Choroid plexus epithelial cell (primary cell): ENCODE results near the gene MYLK3.
"Not testable (repeated sequence)": the region's sequence is repeated elsewhere in the genome, so short reads cannot be mapped to it uniquely, and the experiment has no call there.

Source experiments
- DNase-seq: peaks from one replicate; pipeline ENCODE4 v3.0.0-alpha.2; 2010; ENCODE audit warnings: low read depth
- H3K4me3 ChIP-seq: 2 replicates; pipeline ENCODE4 v1.5.1; 2011; ENCODE audit warnings: low read depth, mild to moderate bottlenecking, control low read depth, low read length, moderate library complexity
- CTCF ChIP-seq: conservative IDR thresholded peaks from 2 replicates; pipeline ENCODE4 v1.5.1; 2011; ENCODE audit warnings: low read depth, mild to moderate bottlenecking, control low read depth, inconsistent platforms, low read length, moderate library complexity

Gene MYLK3

GRCh38 chr16:46687486-46687885 is 60.7 kb downstream of the MYLK3 start:
- no peak for TF ChIP-seq CTCF
- peak overlapping the region; percentile 93 for H3K4me3 ChIP-seq
- DNase-seq = no peak

- DNase-seq = no peak
- peak overlapping the region; percentile 1 for H3K4me3 ChIP-seq
- TF ChIP-seq CTCF = no peak
Observed at GRCh38 chr16:46686815-46687473, 61.2 kb downstream of the MYLK3 start.

- not testable (repeated sequence) for H3K4me3 ChIP-seq, DNase-seq
Observed at GRCh38 chr16:46681867-46682266, 66.3 kb downstream of the MYLK3 start.

- DNase-seq, H3K4me3 ChIP-seq: not testable (repeated sequence)
Observed at GRCh38 chr16:46677943-46678342, 70.2 kb downstream of the MYLK3 start.

GRCh38 chr16:46673320-46674013 is 74.7 kb downstream of the MYLK3 start:
- no peak overlapping the region for H3K4me3 ChIP-seq
- TF ChIP-seq CTCF = peak; percentile 99
- DNase-seq = peak; percentile 86

GRCh38 chr16:46662123-46662522 is 86.0 kb downstream of the MYLK3 start:
- TF ChIP-seq CTCF = no peak
- no peak for DNase-seq
- H3K4me3 ChIP-seq = no peak overlapping the region

- peak; percentile 43 for DNase-seq
- H3K4me3 ChIP-seq = no peak overlapping the region
- peak; percentile 6 for TF ChIP-seq CTCF
Observed at GRCh38 chr16:46658925-46659324, 89.2 kb downstream of the MYLK3 start.
